ENCODE results near the gene ZIC4. TPM values are rescaled to one million over a fixed set of nuclear protein-coding genes. Genes with fewer than 3 reads are reported as not detected.
A peak's percentile ranks its signal among the peaks of the same experiment; 100 is the strongest.

Gene ZIC4
- total RNA-seq, 2 donors from 2014 or later, result not detected

- TF ChIP-seq CTCF (IDR thresholded peaks at IDR 0.05), result peak; percentile 29 to 58
- H3K36me3 ChIP-seq, result no peaks in the 10 kb centered on the region
- H3K4me3 ChIP-seq, result no peak overlapping the region
- H3K9me3 ChIP-seq, result no peaks in the 10 kb centered on the region
- peaks cover 31 to 37% of the 10 kb centered on the region in 2 donors for H3K27me3 ChIP-seq
- no peak for DNase-seq (ENCODE audit: low spot score)
- no peaks in the 10 kb centered on the region for H3K4me1 ChIP-seq
- H3K27ac ChIP-seq, result no peak overlapping the region
Observed at GRCh38 chr3:147361454-147362420, 44.6 kb downstream of the ZIC4 start.

- Histone ChIP-seq H3K27me3 (peaks cover 32 to 46% of the 10 kb centered on the region in 2 donors), H3K27ac (no peak overlapping the region), H3K4me3 (no peak overlapping the region), H3K4me1 (no peaks in the 10 kb centered on the region), H3K9me3 (no peaks in the 10 kb centered on the region), H3K36me3 (no peaks in the 10 kb centered on the region)
- no peak for DNase-seq (ENCODE audit: low spot score)
- TF ChIP-seq CTCF (IDR thresholded peaks at IDR 0.05), result no peak
Observed at GRCh38 chr3:147360646-147361453, 45.5 kb downstream of the ZIC4 start.

GRCh38 chr3:147360051-147360439 lies 46.3 kb downstream of the ZIC4 start:
- Histone ChIP-seq H3K27me3 (peaks cover 32 to 45% of the 10 kb centered on the region in 2 donors), H3K9me3 (no peaks in the 10 kb centered on the region), H3K36me3 (no peaks in the 10 kb centered on the region), H3K4me3 (no peak overlapping the region), H3K27ac (no peak overlapping the region), H3K4me1 (no peaks in the 10 kb centered on the region)
- DNase-seq (ENCODE audit: low spot score), result no peak
- TF ChIP-seq CTCF (IDR thresholded peaks at IDR 0.05), result no peak

GRCh38 chr3:147359177-147360050 lies 46.9 kb downstream of the ZIC4 start:
- H3K9me3 ChIP-seq, result no peaks in the 10 kb centered on the region
- H3K4me3 ChIP-seq, result no peak overlapping the region
- no peak for TF ChIP-seq CTCF (IDR thresholded peaks at IDR 0.05)
- peaks cover 38 to 51% of the 10 kb centered on the region in 2 donors for H3K27me3 ChIP-seq
- H3K27ac ChIP-seq, result no peak overlapping the region
- no peak for DNase-seq (ENCODE audit: low spot score)
- H3K4me1 ChIP-seq, result no peaks in the 10 kb centered on the region
- H3K36me3 ChIP-seq, result no peaks in the 10 kb centered on the region

Data from right atrium auricular region (tissue), 2 donors.